Measurements from ENCODE around the gene PALLD. TPM values are rescaled to one million over a fixed set of nuclear protein-coding genes. Genes with fewer than 3 reads are reported as not detected.

The PALLD gene
- total RNA-seq, 4 donors from 2014 or later = 71.8 to 106 (median 83.3) TPM

DNA sequence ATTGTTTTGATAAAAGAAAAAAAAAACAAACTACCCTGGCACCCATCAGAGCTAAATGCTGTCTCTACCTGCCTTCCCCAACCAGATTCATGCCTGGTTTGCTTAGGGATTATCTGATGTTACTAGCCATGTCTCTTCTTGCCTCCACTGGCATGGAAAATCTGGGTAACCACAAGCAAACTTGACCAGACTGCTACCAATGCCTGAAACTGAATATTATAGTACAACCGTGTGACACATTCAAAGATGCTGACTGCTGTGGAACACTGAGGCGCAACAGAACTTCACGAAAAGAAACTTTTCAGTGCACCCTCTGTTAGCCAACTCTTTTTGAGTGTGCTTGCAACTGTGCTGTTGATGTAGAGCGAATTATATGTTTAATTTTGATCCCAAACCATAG lies 285.1 kb downstream of the PALLD start:
- no peak for TF ChIP-seq POLR2A (IDR thresholded peaks at IDR 0.05)
- TF ChIP-seq EP300 (IDR thresholded peaks at IDR 0.05) = no peak
- TF ChIP-seq POLR2AphosphoS5 (IDR thresholded peaks at IDR 0.05) = no peak
- TF ChIP-seq, protein P1, sequence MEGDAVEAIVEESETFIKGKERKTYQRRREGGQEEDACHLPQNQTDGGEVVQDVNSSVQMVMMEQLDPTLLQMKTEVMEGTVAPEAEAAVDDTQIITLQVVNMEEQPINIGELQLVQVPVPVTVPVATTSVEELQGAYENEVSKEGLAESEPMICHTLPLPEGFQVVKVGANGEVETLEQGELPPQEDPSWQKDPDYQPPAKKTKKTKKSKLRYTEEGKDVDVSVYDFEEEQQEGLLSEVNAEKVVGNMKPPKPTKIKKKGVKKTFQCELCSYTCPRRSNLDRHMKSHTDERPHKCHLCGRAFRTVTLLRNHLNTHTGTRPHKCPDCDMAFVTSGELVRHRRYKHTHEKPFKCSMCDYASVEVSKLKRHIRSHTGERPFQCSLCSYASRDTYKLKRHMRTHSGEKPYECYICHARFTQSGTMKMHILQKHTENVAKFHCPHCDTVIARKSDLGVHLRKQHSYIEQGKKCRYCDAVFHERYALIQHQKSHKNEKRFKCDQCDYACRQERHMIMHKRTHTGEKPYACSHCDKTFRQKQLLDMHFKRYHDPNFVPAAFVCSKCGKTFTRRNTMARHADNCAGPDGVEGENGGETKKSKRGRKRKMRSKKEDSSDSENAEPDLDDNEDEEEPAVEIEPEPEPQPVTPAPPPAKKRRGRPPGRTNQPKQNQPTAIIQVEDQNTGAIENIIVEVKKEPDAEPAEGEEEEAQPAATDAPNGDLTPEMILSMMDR (IDR thresholded peaks at IDR 0.05) = no peak
- WGBS = 53% methylated on average over 4 of the region's 4 CpGs
- no peak overlapping the region for H3K27ac ChIP-seq

DNA sequence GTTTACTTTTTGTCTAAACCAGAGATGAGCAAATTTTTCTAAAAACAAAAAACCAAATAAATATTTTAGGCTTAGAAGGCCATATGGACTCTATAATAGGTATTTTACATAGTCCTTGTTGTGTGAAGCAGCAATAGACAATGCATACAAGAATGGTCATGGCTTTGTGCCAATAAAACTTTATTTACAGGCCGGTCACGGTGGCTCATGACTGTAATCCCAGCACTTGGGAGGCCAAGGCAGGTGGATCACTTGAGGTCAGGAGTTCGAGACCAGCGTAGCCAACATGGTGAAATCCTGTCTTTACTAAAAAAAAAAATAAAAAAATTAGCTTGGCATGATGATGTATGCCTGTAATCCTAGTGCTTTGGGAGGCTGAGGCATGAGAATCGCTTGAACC lies 285.6 kb downstream of the PALLD start:
- no peaks in the 10 kb centered on the region for H3K27me3 ChIP-seq
- TF ChIP-seq, protein P1 (IDR thresholded peaks at IDR 0.05) = no peak
- TF ChIP-seq POLR2A (IDR thresholded peaks at IDR 0.05) (no peak), POLR2AphosphoS5 (IDR thresholded peaks at IDR 0.05) (no peak), EP300 (IDR thresholded peaks at IDR 0.05) (no peak)
- no peaks in the 10 kb centered on the region for H3K36me3 ChIP-seq
- 80% methylated on average over 5 of the region's 5 CpGs for WGBS
- H3K4me1 ChIP-seq = peaks cover 15% of the 10 kb centered on the region
- H3K9me3 ChIP-seq = no peaks in the 10 kb centered on the region
- no peak for DNase-seq (ENCODE audit: low spot score in 2 of 2)
- no peak overlapping the region for H3K4me3 ChIP-seq
- H3K27ac ChIP-seq = no peak overlapping the region

More for the DNA sequence above, 285.1 kb downstream of the PALLD start:
- DNase-seq (ENCODE audit: low spot score in 2 of 2) = no peak
- H3K9me3 ChIP-seq = no peaks in the 10 kb centered on the region
- H3K4me3 ChIP-seq = no peak overlapping the region
- no peaks in the 10 kb centered on the region for H3K36me3 ChIP-seq
- H3K27me3 ChIP-seq = no peaks in the 10 kb centered on the region
- H3K4me1 ChIP-seq = peaks cover 15% of the 10 kb centered on the region

- Histone ChIP-seq H3K4me3 (no peak overlapping the region), H3K27me3 (no peaks in the 10 kb centered on the region), H3K27ac (no peak overlapping the region), H3K9me3 (no peaks in the 10 kb centered on the region), H3K36me3 (no peaks in the 10 kb centered on the region), H3K4me1 (peaks cover 15% of the 10 kb centered on the region)
- WGBS = 74% methylated on average over 10 of the region's 10 CpGs
- DNase-seq (ENCODE audit: low spot score in 2 of 2) = no peak
- TF ChIP-seq, protein P1 (IDR thresholded peaks at IDR 0.05) = no peak
- TF ChIP-seq EP300 (IDR thresholded peaks at IDR 0.05) (no peak), POLR2A (IDR thresholded peaks at IDR 0.05) (no peak), POLR2AphosphoS5 (IDR thresholded peaks at IDR 0.05) (no peak)
Measured at GRCh38 chr4:168784786-168785461, 288.1 kb downstream of the PALLD start.

DNA sequence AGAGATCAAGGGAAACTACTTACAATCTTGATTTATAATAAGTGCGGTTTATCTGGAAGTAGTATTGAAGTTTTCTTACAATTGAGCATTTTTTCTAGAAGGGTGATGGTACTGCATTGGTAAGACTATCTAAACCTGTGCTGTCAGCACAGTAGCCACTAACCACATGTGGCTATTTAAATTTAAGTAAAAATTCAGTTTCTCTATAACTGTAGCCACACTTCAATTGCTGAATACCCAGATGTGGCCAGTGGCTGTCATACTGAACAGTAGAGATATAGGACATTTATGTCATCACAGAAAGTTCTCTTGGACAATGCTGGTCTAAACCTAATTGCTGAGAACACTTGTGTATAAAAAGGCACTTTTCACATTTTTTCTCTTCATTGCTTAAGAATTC lies 290.5 kb downstream of the PALLD start:
- whole genome bisulfite sequencing = 96% methylated on average over 1 of the region's 1 CpG
- H3K4me1 ChIP-seq = peaks cover 11% of the 10 kb centered on the region
- no peaks in the 10 kb centered on the region for H3K9me3 ChIP-seq
- H3K4me3 ChIP-seq = no peak overlapping the region
- no peak for DNase-seq (ENCODE audit: low spot score in 2 of 2)
- no peak overlapping the region for H3K27ac ChIP-seq
- no peaks in the 10 kb centered on the region for H3K27me3 ChIP-seq
- TF ChIP-seq POLR2A (IDR thresholded peaks at IDR 0.05) (no peak), EP300 (IDR thresholded peaks at IDR 0.05) (no peak), POLR2AphosphoS5 (IDR thresholded peaks at IDR 0.05) (no peak)
- TF ChIP-seq, protein P1 (IDR thresholded peaks at IDR 0.05) = no peak
- H3K36me3 ChIP-seq = no peaks in the 10 kb centered on the region

GRCh38 chr4:168787801-168788595 lies 291.1 kb downstream of the PALLD start:
- no peaks in the 10 kb centered on the region for H3K36me3 ChIP-seq
- H3K27me3 ChIP-seq = no peaks in the 10 kb centered on the region
- H3K27ac ChIP-seq = no peak overlapping the region
- H3K4me3 ChIP-seq = no peak overlapping the region
- H3K9me3 ChIP-seq = no peaks in the 10 kb centered on the region
- peaks cover 8% of the 10 kb centered on the region for H3K4me1 ChIP-seq
- WGBS = 70% methylated on average over 10 of the region's 10 CpGs
- DNase-seq (ENCODE audit: low spot score in 2 of 2) = no peak
- TF ChIP-seq POLR2A (IDR thresholded peaks at IDR 0.05) = no peak
- no peak for TF ChIP-seq POLR2AphosphoS5 (IDR thresholded peaks at IDR 0.05)
- TF ChIP-seq, protein P1 (IDR thresholded peaks at IDR 0.05) = no peak
- no peak for TF ChIP-seq EP300 (IDR thresholded peaks at IDR 0.05)

Data from suprapubic skin (tissue), 4 donors.